Measurements from ENCODE around the gene OR10G2. TPM values are rescaled to one million over a fixed set of nuclear protein-coding genes. Genes with fewer than 3 reads are reported as not detected.

The OR10G2 gene
- total RNA-seq, 2 donors from 2014 or later = not detected

- H3K27ac ChIP-seq = no peak overlapping the region
- no peaks in the 10 kb centered on the region for H3K36me3 ChIP-seq
- DNase-seq (ENCODE audit: low spot score) = no peak
- no peaks in the 10 kb centered on the region for H3K27me3 ChIP-seq (replicated peaks; ENCODE audit: insufficient read depth)
- TF ChIP-seq, protein P1, sequence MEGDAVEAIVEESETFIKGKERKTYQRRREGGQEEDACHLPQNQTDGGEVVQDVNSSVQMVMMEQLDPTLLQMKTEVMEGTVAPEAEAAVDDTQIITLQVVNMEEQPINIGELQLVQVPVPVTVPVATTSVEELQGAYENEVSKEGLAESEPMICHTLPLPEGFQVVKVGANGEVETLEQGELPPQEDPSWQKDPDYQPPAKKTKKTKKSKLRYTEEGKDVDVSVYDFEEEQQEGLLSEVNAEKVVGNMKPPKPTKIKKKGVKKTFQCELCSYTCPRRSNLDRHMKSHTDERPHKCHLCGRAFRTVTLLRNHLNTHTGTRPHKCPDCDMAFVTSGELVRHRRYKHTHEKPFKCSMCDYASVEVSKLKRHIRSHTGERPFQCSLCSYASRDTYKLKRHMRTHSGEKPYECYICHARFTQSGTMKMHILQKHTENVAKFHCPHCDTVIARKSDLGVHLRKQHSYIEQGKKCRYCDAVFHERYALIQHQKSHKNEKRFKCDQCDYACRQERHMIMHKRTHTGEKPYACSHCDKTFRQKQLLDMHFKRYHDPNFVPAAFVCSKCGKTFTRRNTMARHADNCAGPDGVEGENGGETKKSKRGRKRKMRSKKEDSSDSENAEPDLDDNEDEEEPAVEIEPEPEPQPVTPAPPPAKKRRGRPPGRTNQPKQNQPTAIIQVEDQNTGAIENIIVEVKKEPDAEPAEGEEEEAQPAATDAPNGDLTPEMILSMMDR (IDR thresholded peaks at IDR 0.05) = no peak
- H3K9me3 ChIP-seq = peaks cover 12% of the 10 kb centered on the region
- no peak overlapping the region for H3K4me3 ChIP-seq
- H3K4me1 ChIP-seq (ENCODE audit: control insufficient read depth in 1 of 2, low read depth in 2 of 2) = no peaks in the 10 kb centered on the region
- no peak for ATAC-seq (ENCODE audit: insufficient number of reproducible peaks, low FRiP score, low read depth)
Measured at GRCh38 chr14:21589317-21589716, 45.4 kb downstream of the OR10G2 start.

Other genes with a start within 250 kb of the OR10G2 start
- gene CHD8, start 178.8 kb downstream of the OR10G2 start, total RNA-seq = 10 to 100 TPM; 50.5 to 77.2 TPM
- 10 to 100 TPM; 19.2 to 29.3 TPM for gene RAB2B, start 158.0 kb downstream of the OR10G2 start, total RNA-seq
- gene TOX4, start 157.7 kb downstream of the OR10G2 start, total RNA-seq = 10 to 100 TPM; 34.5 to 54.7 TPM
- 10 to 100 TPM; 54.8 to 62.4 TPM for gene METTL3, start 123.6 kb downstream of the OR10G2 start, total RNA-seq
- gene SALL2, start 108.6 kb downstream of the OR10G2 start, total RNA-seq = 10 to 100 TPM in 1 of 2 donors, 1 to 10 TPM in 1; 4.9 to 11.3 TPM
- gene OR10G3, start 54.9 kb downstream of the OR10G2 start, total RNA-seq = not detected
- not detected for gene OR4E2, start 18.9 kb upstream of the OR10G2 start, total RNA-seq
- not detected for gene OR4E1, start 38.9 kb upstream of the OR10G2 start, total RNA-seq

Data from thoracic aorta (tissue), 2 donors.